Cardiac fibroblast (primary cell): ENCODE measurements around the gene GALNT14.

Source experiments
- DNase-seq, 2 donors: peaks; one replicate each; pipeline versions ENCODE4 v3.0.0 to v3.0.0-alpha.2; 2010; ENCODE audit warnings: low read depth in 2 of 2
- H3K4me3 ChIP-seq, 2 donors: replicated peaks in 1 of 2; 1 replicate in 1 of 2; 2 replicates in 1 of 2; pipeline ENCODE4 v1.5.1; 2011; ENCODE audit warnings: low read depth in 2 of 2, low read length in 2 of 2, mild to moderate bottlenecking in 2 of 2, moderate library complexity in 1 of 2
- CTCF ChIP-seq: IDR thresholded peaks from one replicate; pipeline ENCODE4 v1.5.1; 2011; ENCODE audit warnings: low read depth, mild to moderate bottlenecking, low read length, inconsistent platforms

GALNT14 gene

GRCh38 chr2:30958193-30958917 is 179.9 kb downstream of the GALNT14 start:
- no peak for DNase-seq
- no peak for TF ChIP-seq CTCF
- no peak overlapping the region for H3K4me3 ChIP-seq

GRCh38 chr2:30957591-30957990 is 180.6 kb downstream of the GALNT14 start:
- no peak for DNase-seq
- TF ChIP-seq CTCF: no peak
- H3K4me3 ChIP-seq: no peak overlapping the region

GRCh38 chr2:30956995-30957394 is 181.2 kb downstream of the GALNT14 start:
- no peak overlapping the region for H3K4me3 ChIP-seq
- TF ChIP-seq CTCF: no peak
- DNase-seq: no peak

GRCh38 chr2:30955516-30956132 is 182.6 kb downstream of the GALNT14 start:
- no peak for DNase-seq
- no peak for TF ChIP-seq CTCF
- H3K4me3 ChIP-seq: no peak overlapping the region

- no peak for TF ChIP-seq CTCF
- no peak overlapping the region for H3K4me3 ChIP-seq
- no peak for DNase-seq
Measured at GRCh38 chr2:30950339-30950738, 187.9 kb downstream of the GALNT14 start.

- H3K4me3 ChIP-seq: no peak overlapping the region
- DNase-seq: no peak
- TF ChIP-seq CTCF: no peak
Measured at GRCh38 chr2:30949435-30949834, 188.8 kb downstream of the GALNT14 start.
